ENCODE results near the gene SERPINI2.

GRCh38 chr3:167521006-167521355 lies 47.1 kb upstream of the SERPINI2 start:
- TF ChIP-seq GATA2 (IDR thresholded peaks at IDR 0.05; ENCODE audit: low read depth, low read length) (no peak), GATA3 (IDR thresholded peaks at IDR 0.05; ENCODE audit: low read depth, low read length) (no peak)

All from SH-SY5Y (cell line).